ENCODE data around the gene KANSL1L. TPM values are rescaled to one million over a fixed set of nuclear protein-coding genes. Genes with fewer than 3 reads are reported as not detected.

KANSL1L gene
- total and polyA plus RNA-seq, 2 experiments from 2014 or later, result 2.6 to 13.2 TPM

DNA sequence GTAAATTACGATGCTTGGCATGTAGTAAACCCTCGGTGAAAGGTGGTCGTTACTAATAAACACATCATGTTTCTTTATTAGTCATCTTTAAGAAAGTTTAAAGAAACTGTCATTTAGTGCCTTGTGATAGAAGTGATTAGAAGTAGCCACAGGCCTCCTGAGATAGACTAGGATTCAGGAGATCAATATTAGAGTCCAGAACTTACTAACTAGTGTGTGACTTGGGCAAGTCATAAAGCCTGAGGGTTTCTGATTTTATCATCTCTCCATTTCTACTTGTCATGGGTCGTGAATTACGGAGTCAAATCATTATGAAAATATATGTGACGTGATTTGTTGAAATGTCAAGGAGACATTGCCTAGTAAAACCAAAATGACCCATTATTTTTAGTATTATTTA, 162.1 kb downstream of the KANSL1L start:
- Histone ChIP-seq H3K4me3 (no peak overlapping the region), H3K9me2 (ENCODE audit: insufficient read depth) (no peaks in the 10 kb centered on the region), H3K36me3 (ENCODE audit: low read depth) (peaks cover 10% of the 10 kb centered on the region; the same call in 1 of the 2 replicates), H3K4me2 (ENCODE audit: unreplicated experiment) (no peak overlapping the region), H2AFZ (no peak overlapping the region), H3K4me1 (ENCODE audit: insufficient read depth) (peaks cover 20% of the 10 kb centered on the region), H3F3A (ENCODE audit: insufficient read depth) (no peaks in the 10 kb centered on the region), H4K20me1 (ENCODE audit: insufficient read depth) (peaks cover 6% of the 10 kb centered on the region; the same call in 1 of the 2 replicates), H3K27me3 (replicated peaks; ENCODE audit: insufficient read depth) (no peaks in the 10 kb centered on the region), H3K27ac (no peak overlapping the region), H3K79me2 (ENCODE audit: insufficient read depth) (peaks cover 100% of the 10 kb centered on the region), H3K9me3 (ENCODE audit: low read depth) (no peaks in the 10 kb centered on the region), H3K9ac (no peak overlapping the region)
- no peak for DNase-seq
- in situ Hi-C loops (cut with MboI), result no loop called here
- WGBS, 2 experiments (ENCODE audit: low coverage in 1 of 2, low lambda C conversion rate in 2 of 2, missing lambda C conversion rate in 2 of 2), result 76% methylated on average over 6 of the region's 6 CpGs
- TF ChIP-seq EZH2 (IDR thresholded peaks at IDR 0.05; ENCODE audit: insufficient read depth, poor library complexity, severe bottlenecking) (no peak), EZH2phosphoT487 (IDR thresholded peaks at IDR 0.05; ENCODE audit: insufficient read depth, low read depth) (no peak)

DNA sequence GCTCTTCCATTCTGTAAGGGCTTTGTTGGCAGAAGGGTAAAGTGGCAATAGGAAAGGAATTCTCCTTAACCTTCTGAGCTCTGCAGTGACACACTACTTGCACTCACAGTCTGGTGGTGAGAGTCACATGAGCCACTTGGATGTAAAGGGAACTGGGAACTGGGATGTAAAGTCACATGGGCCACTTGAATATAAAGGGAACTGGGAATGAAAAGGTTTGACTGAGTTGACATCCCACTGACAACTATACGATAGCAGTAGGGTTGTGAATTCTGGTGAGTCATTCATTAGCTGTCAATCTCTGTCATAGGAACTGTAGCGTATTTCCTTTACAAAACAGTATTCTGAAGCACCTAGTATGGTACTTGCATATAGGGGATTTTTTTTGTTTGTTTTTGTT, 163.3 kb downstream of the KANSL1L start:
- Histone ChIP-seq H3K9ac (no peak overlapping the region), H3K4me1 (ENCODE audit: insufficient read depth) (peaks cover 29% of the 10 kb centered on the region), H3K27me3 (replicated peaks; ENCODE audit: insufficient read depth) (no peaks in the 10 kb centered on the region), H4K20me1 (ENCODE audit: insufficient read depth) (peaks cover 6% of the 10 kb centered on the region; the same call in 1 of the 2 replicates), H3K4me2 (ENCODE audit: unreplicated experiment) (no peak overlapping the region), H3K4me3 (no peak overlapping the region), H3K79me2 (ENCODE audit: insufficient read depth) (peaks cover 100% of the 10 kb centered on the region), H3F3A (ENCODE audit: insufficient read depth) (no peaks in the 10 kb centered on the region), H3K27ac (no peak overlapping the region), H2AFZ (no peak overlapping the region), H3K9me2 (ENCODE audit: insufficient read depth) (no peaks in the 10 kb centered on the region), H3K9me3 (ENCODE audit: low read depth) (no peaks in the 10 kb centered on the region), H3K36me3 (ENCODE audit: low read depth) (peaks cover 9% of the 10 kb centered on the region; the same call in 1 of the 2 replicates)
- WGBS, 2 experiments (ENCODE audit: low coverage in 1 of 2, low lambda C conversion rate in 2 of 2, missing lambda C conversion rate in 2 of 2), result 83 to 89% methylated on average over 2 of the region's 2 CpGs
- TF ChIP-seq EZH2 (IDR thresholded peaks at IDR 0.05; ENCODE audit: insufficient read depth, poor library complexity, severe bottlenecking) (no peak), EZH2phosphoT487 (IDR thresholded peaks at IDR 0.05; ENCODE audit: insufficient read depth, low read depth) (no peak)
- in situ Hi-C loops (cut with MboI), result no loop called here
- DNase-seq, result peak; percentile 28

- no peak overlapping the region for H3K27ac ChIP-seq
- peak; percentile 16 for DNase-seq
- H3K4me1 ChIP-seq (ENCODE audit: insufficient read depth), result peaks cover 32% of the 10 kb centered on the region
- H4K20me1 ChIP-seq (ENCODE audit: insufficient read depth), result no peaks in the 10 kb centered on the region
- H2AFZ ChIP-seq, result no peak overlapping the region
- H3K4me2 ChIP-seq (ENCODE audit: unreplicated experiment), result peak overlapping the region; percentile 98
- H3K9me2 ChIP-seq (ENCODE audit: insufficient read depth), result no peaks in the 10 kb centered on the region
- TF ChIP-seq EZH2phosphoT487 (IDR thresholded peaks at IDR 0.05; ENCODE audit: insufficient read depth, low read depth) (no peak), EZH2 (IDR thresholded peaks at IDR 0.05; ENCODE audit: insufficient read depth, poor library complexity, severe bottlenecking) (no peak)
- peak overlapping the region; percentile 17; the same call in 1 of the 2 replicates for H3K9ac ChIP-seq
- no peaks in the 10 kb centered on the region for H3K27me3 ChIP-seq (replicated peaks; ENCODE audit: insufficient read depth)
- peaks cover 3% of the 10 kb centered on the region; the same call in 1 of the 2 replicates for H3F3A ChIP-seq (ENCODE audit: insufficient read depth)
- H3K9me3 ChIP-seq (ENCODE audit: low read depth), result no peaks in the 10 kb centered on the region
- H3K79me2 ChIP-seq (ENCODE audit: insufficient read depth), result peaks cover 74% of the 10 kb centered on the region
- H3K36me3 ChIP-seq (ENCODE audit: low read depth), result no peaks in the 10 kb centered on the region
- WGBS, 2 experiments (ENCODE audit: low coverage in 1 of 2, low lambda C conversion rate in 2 of 2, missing lambda C conversion rate in 2 of 2), result 58 to 68% methylated on average over 2 of the region's 2 CpGs
- H3K4me3 ChIP-seq, result no peak overlapping the region
- in situ Hi-C loops (cut with MboI), result no loop called here
Measured at GRCh38 chr2:210004881-210005280, 166.3 kb downstream of the KANSL1L start.

GRCh38 chr2:210003359-210003758, 167.8 kb downstream of the KANSL1L start:
- WGBS, 2 experiments (ENCODE audit: low coverage in 1 of 2, low lambda C conversion rate in 2 of 2, missing lambda C conversion rate in 2 of 2), result 0 to 1% methylated on average over 2 of the region's 2 CpGs
- Histone ChIP-seq H2AFZ (peak overlapping the region; percentile 100), H4K20me1 (ENCODE audit: insufficient read depth) (no peaks in the 10 kb centered on the region), H3K9me2 (ENCODE audit: insufficient read depth) (no peaks in the 10 kb centered on the region), H3K9me3 (ENCODE audit: low read depth) (no peaks in the 10 kb centered on the region), H3K4me1 (ENCODE audit: insufficient read depth) (peaks cover 32% of the 10 kb centered on the region), H3K36me3 (ENCODE audit: low read depth) (no peaks in the 10 kb centered on the region), H3K79me2 (ENCODE audit: insufficient read depth) (peaks cover 59% of the 10 kb centered on the region), H3F3A (ENCODE audit: insufficient read depth) (peaks cover 3% of the 10 kb centered on the region; the same call in 1 of the 2 replicates), H3K27ac (peak overlapping the region; percentile 55), H3K27me3 (replicated peaks; ENCODE audit: insufficient read depth) (no peaks in the 10 kb centered on the region), H3K4me2 (ENCODE audit: unreplicated experiment) (peak overlapping the region; percentile 98), H3K9ac (peak overlapping the region; percentile 89), H3K4me3 (peak overlapping the region; percentile 94)
- DNase-seq, result peak; percentile 57
- TF ChIP-seq EZH2 (IDR thresholded peaks at IDR 0.05; ENCODE audit: insufficient read depth, poor library complexity, severe bottlenecking) (no peak), EZH2phosphoT487 (IDR thresholded peaks at IDR 0.05; ENCODE audit: insufficient read depth, low read depth) (no peak)
- in situ Hi-C loops (cut with MboI), result no loop called here

All from GM23248 (cell line).